IMR-90 (cell line): ENCODE measurements around the gene ZNF439. TPM values are rescaled to one million over a fixed set of nuclear protein-coding genes. Genes with fewer than 3 reads are reported as not detected.

ENCODE experiments used
- ATAC-seq: fragments of 200-7000 bp; cut with Tn5 transposase; 2 replicates; pipeline ENCODE4 v1.9.1; 2020; ENCODE audit warnings: low read depth, mild to moderate bottlenecking, moderate library complexity
- BruUV-seq: library from RNA; stranded (reverse); fragments of 400-500 nt; replicated peaks from 2 replicates; lab custom pipeline; 2021; lab: Mats Ljungman, UMichigan
- CTCF ChIA-PET: fragments of 300-600 bp; formaldehyde crosslinking; extraction: SDS; loops from one replicate; lab custom pipeline; 2021; ENCODE audit warnings: antibody characterized with exemption; lab: Yijun Ruan, JAX
- POLR2A ChIA-PET: fragments of 300-600 bp; sonication (Branson Sonifier 250); formaldehyde crosslinking; loops from one replicate; lab custom pipeline; 2022; ENCODE audit warnings: antibody characterized with exemption; ENCODE audit not compliant: unreplicated experiment; lab: Charles Lee
- DNase-seq: peaks from one replicate; pipeline ENCODE4 v3.0.0; 2013
- H2AFZ ChIP-seq: replicated peaks from 2 replicates; pipeline ENCODE3; 2013; ENCODE audit warnings: low read length, mild to moderate bottlenecking; ENCODE audit not compliant: poor library complexity
- H2AK5ac ChIP-seq: 2 replicates; pipeline ENCODE4 v1.6.1; 2013; ENCODE audit warnings: low read depth, low read length, inconsistent platforms
- H2AK9ac ChIP-seq: replicated peaks from 2 replicates; pipeline ENCODE3; 2013; ENCODE audit warnings: mild to moderate bottlenecking, low read depth, low read length, moderate library complexity; ENCODE audit not compliant: poor library complexity
- H2BK120ac ChIP-seq: 2 replicates; pipeline ENCODE4 v1.6.1; 2013; ENCODE audit warnings: low read depth, low read length, inconsistent platforms
- H2BK15ac ChIP-seq: 3 replicates; pipeline ENCODE4 v1.6.1; 2013; ENCODE audit warnings: low read depth, low read length, inconsistent platforms
- H2BK20ac ChIP-seq: 2 replicates; pipeline ENCODE4 v1.6.1; 2013; ENCODE audit warnings: low read depth, mild to moderate bottlenecking, inconsistent platforms, low read length, moderate library complexity
- H2BK5ac ChIP-seq: 2 replicates; pipeline ENCODE4 v1.6.1; 2013; ENCODE audit warnings: mild to moderate bottlenecking, low read depth, low read length, inconsistent platforms; ENCODE audit not compliant: poor library complexity, severe bottlenecking
- H3K14ac ChIP-seq: replicated peaks from 2 replicates; pipeline ENCODE4 v1.6.1; 2013; ENCODE audit warnings: low read depth, low read length, inconsistent platforms
- H3K18ac ChIP-seq: 2 replicates; pipeline ENCODE4 v1.6.1; 2013; ENCODE audit warnings: low read depth, low read length, control low read depth
- H3K23ac ChIP-seq: 2 replicates; pipeline ENCODE4 v1.6.1; 2013; ENCODE audit warnings: low read depth, low read length, inconsistent platforms
- H3K27ac ChIP-seq: 2 replicates; pipeline ENCODE4 v1.5.1; 2013; ENCODE audit warnings: mild to moderate bottlenecking, control low read depth, low read length; ENCODE audit not compliant: insufficient read depth
- H3K27me3 ChIP-seq: 2 replicates; pipeline ENCODE4 v1.6.1; 2013; ENCODE audit warnings: low read length; ENCODE audit not compliant: control insufficient read depth, insufficient read depth
- H3K36me3 ChIP-seq: 2 replicates; pipeline ENCODE4 v1.6.1; 2013; ENCODE audit warnings: low read length, mixed read lengths; ENCODE audit not compliant: control insufficient read depth, insufficient read depth
- H3K4ac ChIP-seq: 2 replicates; pipeline ENCODE4 v1.6.1; 2013; ENCODE audit warnings: low read depth, low read length, inconsistent platforms
- H3K4me1 ChIP-seq: 2 replicates; pipeline ENCODE4 v1.6.1; 2013; ENCODE audit warnings: low read length, mixed read lengths; ENCODE audit not compliant: control insufficient read depth, insufficient read depth
- H3K4me2 ChIP-seq: 2 replicates; pipeline ENCODE4 v1.6.1; 2013; ENCODE audit warnings: low read depth, mild to moderate bottlenecking, control low read depth, low read length, moderate library complexity
- H3K4me3 ChIP-seq: 2 replicates; pipeline ENCODE4 v1.5.1; 2013; ENCODE audit warnings: low read depth, mild to moderate bottlenecking, control low read depth, low read length, moderate library complexity; ENCODE audit not compliant: insufficient read depth
- H3K56ac ChIP-seq: 2 replicates; pipeline ENCODE4 v1.6.1; 2013; ENCODE audit warnings: low read length, inconsistent platforms; ENCODE audit not compliant: insufficient read depth; ENCODE audit errors: extremely low read depth
- H3K79me1 ChIP-seq, 2 experiments: 2 replicates each; pipeline ENCODE4 v1.6.1; 2013; ENCODE audit warnings: low read length in 2 of 2, inconsistent platforms in 1 of 2, low read depth in 1 of 2
- H3K9ac ChIP-seq: 2 replicates; pipeline ENCODE4 v1.6.1; 2013; ENCODE audit warnings: low read depth, low read length, control low read depth
- H3K9me1 ChIP-seq: 2 replicates; pipeline ENCODE4 v1.6.1; 2013; ENCODE audit warnings: low read length, inconsistent platforms; ENCODE audit not compliant: insufficient read depth
- H3K9me3 ChIP-seq: 2 replicates; pipeline ENCODE4 v1.6.1; 2013; ENCODE audit warnings: low read length; ENCODE audit not compliant: control insufficient read depth, insufficient read depth
- H4K20me1 ChIP-seq: 2 replicates; pipeline ENCODE4 v1.6.1; 2013; ENCODE audit warnings: low read length, inconsistent platforms; ENCODE audit not compliant: insufficient read depth
- H4K5ac ChIP-seq: 2 replicates; pipeline ENCODE4 v1.6.1; 2013; ENCODE audit warnings: mild to moderate bottlenecking, low read depth, low read length, control low read depth
- H4K8ac ChIP-seq, 2 experiments: 2 replicates each; pipeline ENCODE4 v1.6.1; 2013; ENCODE audit warnings: low read depth in 2 of 2, low read length in 2 of 2, control low read depth in 1 of 2, inconsistent platforms in 1 of 2
- H4K91ac ChIP-seq: 2 replicates; pipeline ENCODE4 v1.6.1; 2013; ENCODE audit warnings: low read depth, low read length, inconsistent platforms; ENCODE audit not compliant: insufficient read depth
- BHLHE40 ChIP-seq: fragments of 150-350 bp; IDR thresholded peaks from 2 replicates; pipeline ENCODE4 v1.6.1; 2016; ENCODE audit warnings: mild to moderate bottlenecking, low read depth, low read length
- CEBPB ChIP-seq: IDR thresholded peaks from 2 replicates; pipeline ENCODE4 v1.6.1; 2012; ENCODE audit warnings: low read depth, low read length, improper control_type of control experiment
- CHD1 ChIP-seq: IDR thresholded peaks from 2 replicates; pipeline ENCODE4 v1.6.1; 2012; ENCODE audit warnings: low read depth, low read length, improper control_type of control experiment
- CTCF ChIP-seq: conservative IDR thresholded peaks from 2 replicates; pipeline ENCODE4 v1.5.1; 2012; ENCODE audit warnings: mild to moderate bottlenecking, low read depth, low read length, improper control_type of control experiment
- FOS ChIP-seq: fragments of 150-350 bp; IDR thresholded peaks from 2 replicates; pipeline ENCODE4 v1.6.1; 2016; ENCODE audit warnings: low read depth, low read length
- MAFK ChIP-seq: IDR thresholded peaks from 2 replicates; pipeline ENCODE4 v1.6.1; 2012; ENCODE audit warnings: low read depth, low read length, improper control_type of control experiment
- MAZ ChIP-seq: IDR thresholded peaks from 2 replicates; pipeline ENCODE4 v1.6.1; 2012; ENCODE audit warnings: low read depth, mild to moderate bottlenecking, low read length, improper control_type of control experiment, moderate library complexity, borderline replicate concordance
- MXI1 ChIP-seq: IDR thresholded peaks from 2 replicates; pipeline ENCODE4 v1.6.1; 2012; ENCODE audit warnings: low read depth, mild to moderate bottlenecking, low read length, moderate library complexity, borderline replicate concordance
- NFE2L2 ChIP-seq: fragments of 150-350 bp; IDR thresholded peaks from 2 replicates; pipeline ENCODE4 v1.6.1; 2016; ENCODE audit warnings: low read depth, mild to moderate bottlenecking, low read length
- POLR2A ChIP-seq: IDR thresholded peaks from 2 replicates; pipeline ENCODE4 v1.6.1; 2012; ENCODE audit warnings: mild to moderate bottlenecking, low read depth, low read length
- RAD21 ChIP-seq: IDR thresholded peaks from 2 replicates; pipeline ENCODE4 v1.6.1; 2012; ENCODE audit warnings: low read length, improper control_type of control experiment
- RCOR1 ChIP-seq: IDR thresholded peaks from 2 replicates; pipeline ENCODE4 v1.6.1; 2012; ENCODE audit warnings: mild to moderate bottlenecking, low read length, improper control_type of control experiment; ENCODE audit not compliant: insufficient replicate concordance
- RFX5 ChIP-seq: IDR thresholded peaks from 2 replicates; pipeline ENCODE4 v1.8.0; 2012; ENCODE audit warnings: low read depth, mild to moderate bottlenecking, low read length, moderate library complexity
- SMC3 ChIP-seq: fragments of 150-350 bp; IDR thresholded peaks from 2 replicates; pipeline ENCODE4 v1.6.1; 2016; ENCODE audit warnings: low read depth, mild to moderate bottlenecking, antibody characterized with exemption, low read length, moderate library complexity
- USF2 ChIP-seq: fragments of 150-350 bp; IDR thresholded peaks from 2 replicates; pipeline ENCODE4 v1.6.1; 2017; ENCODE audit warnings: mild to moderate bottlenecking, antibody characterized with exemption, low read length, low read depth
- WGBS, 2 experiments: methylation state at CpG; one replicate each; pipeline versions ENCODE4 v1.1.5 to v1.1.7; 2013; ENCODE audit warnings: missing lambda C conversion rate in 2 of 2; ENCODE audit not compliant: insufficient read length in 1 of 2; ENCODE audit errors: extremely low coverage in 2 of 2; 5-methylcytosine and 5-hydroxymethylcytosine counted together
- dilution Hi-C: fragments of 300-500 bp; cut with HindIII; formaldehyde crosslinking; loops from one replicate; pipeline ENCODE4 v1.14.3; 2018; ENCODE audit warnings: low sequenced_read_pairs; ENCODE audit not compliant: unreplicated experiment
- in situ Hi-C: fragments of 300-500 bp; cut with MboI; formaldehyde crosslinking; loops from 3 replicates; pipeline ENCODE4 v1.14.3; 2019; ENCODE audit warnings: low sequenced_read_pairs, inconsistent platforms, mixed read lengths
- intact Hi-C: fragments of 100-400 bp; cut with micrococcal nuclease; formaldehyde crosslinking; loops from 2 replicates; pipeline ENCODE4 v1.10.0; 2022
- polyA plus RNA-seq, 3 experiments: library from polyadenylated mRNA; depleted of rRNA; stranded (reverse); fragments of >200 nt; gene quantifications; 2 replicates each; pipeline ENCODE4 v1.2.3, GENCODE V29; 2012; ENCODE audit warnings: low replicate concordance in 1 of 3
- total RNA-seq: library from RNA; depleted of rRNA; stranded (reverse); fragments of >200 nt; gene quantifications from 2 replicates; pipeline ENCODE4 v1.2.3, GENCODE V29; 2012
- TF ChIP-seq, protein P1 (sequence below): fragments of 150-350 bp; IDR thresholded peaks from 2 replicates; pipeline ENCODE4 v1.6.1; 2016; ENCODE audit warnings: low read depth, mild to moderate bottlenecking, low read length, moderate library complexity, borderline replicate concordance

The ZNF439 gene
- total and polyA plus RNA-seq, 2 of the 4 experiments (the other 2 are of a cell fraction), result 4.8 to 8.4 TPM

DNA sequence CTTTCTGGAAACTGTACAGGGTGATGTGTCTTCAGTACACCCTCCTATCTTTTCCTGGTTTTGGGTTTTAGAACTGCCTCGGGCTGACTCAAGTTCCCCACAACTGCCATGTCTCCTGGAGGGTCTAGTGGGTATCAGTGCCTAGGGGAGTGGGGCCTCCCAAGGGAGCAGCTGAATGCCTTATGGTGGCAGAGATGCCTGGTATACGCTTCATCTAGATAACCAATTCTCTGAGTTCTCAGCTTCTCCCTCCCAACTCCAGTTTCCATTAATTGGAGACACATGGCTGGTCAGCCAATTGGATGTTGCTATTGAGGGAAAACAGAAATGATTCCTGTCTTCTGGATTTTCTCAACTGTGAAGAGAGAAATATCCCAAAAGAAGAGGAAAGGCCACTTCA is 12.8 kb downstream of the ZNF439 start:
- H3K18ac ChIP-seq, result no peak overlapping the region
- no peak overlapping the region for H3K56ac ChIP-seq
- no CpG with 5 or more reads among the region's 2 CpGs for WGBS, 2 experiments
- no peaks in the 10 kb centered on the region for H4K20me1 ChIP-seq
- no peak overlapping the region for H2AFZ ChIP-seq
- ATAC-seq, result no peak
- peaks cover 14% of the 10 kb centered on the region for H3K36me3 ChIP-seq
- in situ Hi-C loops, result no loop called here
- no peak overlapping the region for H4K91ac ChIP-seq
- peaks cover 64% of the 10 kb centered on the region for H3K9me3 ChIP-seq
- intact Hi-C loops, result no loop called here
- no peak for DNase-seq
- H3K4me2 ChIP-seq, result no peak overlapping the region
- H3K4ac ChIP-seq, result no peak overlapping the region
- no peak overlapping the region for H2AK9ac ChIP-seq
- H3K9ac ChIP-seq, result no peak overlapping the region
- no peaks in the 10 kb centered on the region for H3K27me3 ChIP-seq
- H2BK5ac ChIP-seq, result no peak overlapping the region
- no peaks in the 10 kb centered on the region for H3K4me1 ChIP-seq
- H2AK5ac ChIP-seq, result no peak overlapping the region
- TF ChIP-seq NFE2L2 (no peak), BHLHE40 (no peak), USF2 (no peak), SMC3 (no peak), MAZ (no peak), RAD21 (no peak), RCOR1 (no peak), CEBPB (no peak), CHD1 (no peak), RFX5 (no peak), MXI1 (no peak), CTCF (no peak), MAFK (no peak), POLR2A (no peak), FOS (no peak)
- TF ChIP-seq, protein P1, sequence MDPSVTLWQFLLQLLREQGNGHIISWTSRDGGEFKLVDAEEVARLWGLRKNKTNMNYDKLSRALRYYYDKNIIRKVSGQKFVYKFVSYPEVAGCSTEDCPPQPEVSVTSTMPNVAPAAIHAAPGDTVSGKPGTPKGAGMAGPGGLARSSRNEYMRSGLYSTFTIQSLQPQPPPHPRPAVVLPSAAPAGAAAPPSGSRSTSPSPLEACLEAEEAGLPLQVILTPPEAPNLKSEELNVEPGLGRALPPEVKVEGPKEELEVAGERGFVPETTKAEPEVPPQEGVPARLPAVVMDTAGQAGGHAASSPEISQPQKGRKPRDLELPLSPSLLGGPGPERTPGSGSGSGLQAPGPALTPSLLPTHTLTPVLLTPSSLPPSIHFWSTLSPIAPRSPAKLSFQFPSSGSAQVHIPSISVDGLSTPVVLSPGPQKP, result no peak
- H3K27ac ChIP-seq, result no peak overlapping the region
- H3K9me1 ChIP-seq, result no peaks in the 10 kb centered on the region
- H2BK20ac ChIP-seq, result no peak overlapping the region
- no peak overlapping the region for H4K8ac ChIP-seq
- no peak overlapping the region for H4K5ac ChIP-seq
- no peak overlapping the region for H3K14ac ChIP-seq
- H3K23ac ChIP-seq, result no peak overlapping the region
- ChIA-PET POLR2A (no interaction called here), CTCF (no interaction called here)
- dilution Hi-C loops, result no loop called here
- peaks cover 4 to 6% of the 10 kb centered on the region in 2 experiments; a peak in 3 of 4 replicates for H3K79me1 ChIP-seq
- no peak overlapping the region for H2BK15ac ChIP-seq
- no TSS peak for BruUV-seq
- no peak overlapping the region for H2BK120ac ChIP-seq
- no peak overlapping the region for H3K4me3 ChIP-seq
